Measurements from ENCODE around the gene DNAAF3.

The DNAAF3 gene

GRCh38 chr19:55179606-55180484, 13.4 kb upstream of the DNAAF3 start, which contains the start of gene SYT5:
SYT5 (minus strand) TSS chr19:55180289; CDS start chr19:55179041, 1,248 bp downstream.
- TF ChIP-seq CTCF (IDR thresholded peaks at IDR 0.05; ENCODE audit: low read depth, low read length, missing control alignments): no peak
- no peak for DNase-seq
- peak within 1 kb of the TSS; percentile 55 for H3K27ac ChIP-seq
- no peaks in the 10 kb centered on the region for H3K36me3 ChIP-seq (replicated peaks)
- in situ Hi-C loops (cut with HindIII; ENCODE audit: low pct_ligation_motif_present, low sequenced_read_pairs): loop anchor here (10.0 kb wide), 1 partner anchor 65 kb away; the partner anchor contains the start of gene PPP1R12C
- H3K27me3 ChIP-seq (replicated peaks): peaks cover 5% of the 10 kb centered on the region
- peak within 1 kb of the TSS; percentile 42 for H3K4me3 ChIP-seq (ENCODE audit: low read depth, low read length)

- in situ Hi-C loops (cut with HindIII; ENCODE audit: low pct_ligation_motif_present, low sequenced_read_pairs): loop anchor here (10.0 kb wide), 1 partner anchor 64 kb away; the partner anchor contains the start of gene PPP1R12C
- Histone ChIP-seq H3K27me3 (replicated peaks) (peaks cover 5% of the 10 kb centered on the region), H3K4me3 (ENCODE audit: low read depth, low read length) (peak overlapping the region; percentile 42), H3K36me3 (replicated peaks) (no peaks in the 10 kb centered on the region), H3K27ac (peak overlapping the region; percentile 55)
- peak; percentile 95 for DNase-seq
- no peak for TF ChIP-seq CTCF (IDR thresholded peaks at IDR 0.05; ENCODE audit: low read depth, low read length, missing control alignments)
These were observed 12.6 kb upstream of the DNAAF3 start for GRCh38 chr19:55178781-55179599.

GRCh38 chr19:55176076-55176475, 9.7 kb upstream of the DNAAF3 start:
- Histone ChIP-seq H3K27me3 (replicated peaks) (peaks cover 5% of the 10 kb centered on the region), H3K36me3 (replicated peaks) (no peaks in the 10 kb centered on the region), H3K27ac (no peak overlapping the region), H3K4me3 (ENCODE audit: low read depth, low read length) (no peak overlapping the region)
- in situ Hi-C loops (cut with HindIII; ENCODE audit: low pct_ligation_motif_present, low sequenced_read_pairs): loop anchor here (10.0 kb wide), 1 partner anchor 61 kb away; the partner anchor contains the start of gene PPP1R12C
- DNase-seq: no peak
- TF ChIP-seq CTCF (IDR thresholded peaks at IDR 0.05; ENCODE audit: low read depth, low read length, missing control alignments): no peak

- in situ Hi-C loops (cut with HindIII; ENCODE audit: low pct_ligation_motif_present, low sequenced_read_pairs): loop anchor here (10.0 kb wide), 1 partner anchor 60 kb away; the partner anchor contains the start of gene PPP1R12C
- no peak for TF ChIP-seq CTCF (IDR thresholded peaks at IDR 0.05; ENCODE audit: low read depth, low read length, missing control alignments)
- H3K4me3 ChIP-seq (ENCODE audit: low read depth, low read length): no peak overlapping the region
- H3K27me3 ChIP-seq (replicated peaks): peaks cover 2% of the 10 kb centered on the region
- H3K27ac ChIP-seq: no peak overlapping the region
- DNase-seq: no peak
- H3K36me3 ChIP-seq (replicated peaks): no peaks in the 10 kb centered on the region
These were observed 8.9 kb upstream of the DNAAF3 start for GRCh38 chr19:55175117-55175867.

GRCh38 chr19:55174425-55175116, 8.2 kb upstream of the DNAAF3 start:
- H3K27ac ChIP-seq: no peak overlapping the region
- H3K36me3 ChIP-seq (replicated peaks): no peaks in the 10 kb centered on the region
- no peak for DNase-seq
- in situ Hi-C loops (cut with HindIII; ENCODE audit: low pct_ligation_motif_present, low sequenced_read_pairs): loop anchor here (10.0 kb wide), 1 partner anchor 60 kb away; the partner anchor contains the start of gene PPP1R12C
- no peak overlapping the region for H3K4me3 ChIP-seq (ENCODE audit: low read depth, low read length)
- no peak for TF ChIP-seq CTCF (IDR thresholded peaks at IDR 0.05; ENCODE audit: low read depth, low read length, missing control alignments)
- no peaks in the 10 kb centered on the region for H3K27me3 ChIP-seq (replicated peaks)

Measured in brain microvascular endothelial cell (primary cell).